Epithelial cell of proximal tubule (primary cell): ENCODE measurements around the gene HSD3B2. TPM values are rescaled to one million over a fixed set of nuclear protein-coding genes. Genes with fewer than 3 reads are reported as not detected.

Source experiments
- DNase-seq: peaks from one replicate; pipeline ENCODE4 v3.0.0-alpha.2; 2011; ENCODE audit warnings: low read depth
- H3K4me3 ChIP-seq: 2 replicates; pipeline ENCODE4 v1.5.1; 2011; ENCODE audit warnings: low read depth, mild to moderate bottlenecking, low read length
- total RNA-seq: library from RNA; depleted of rRNA; stranded (reverse); fragments of >200 nt; gene quantifications from 2 replicates; pipeline ENCODE4 v1.2.3, GENCODE V29; 2015
- TF ChIP-seq, protein P1 (sequence below): conservative IDR thresholded peaks from 2 replicates; pipeline ENCODE4 v1.5.1; 2012; ENCODE audit warnings: low read depth, mild to moderate bottlenecking, low read length

Gene HSD3B2
- total RNA-seq, 1 donor from 2014 or later, result not detected

DNA sequence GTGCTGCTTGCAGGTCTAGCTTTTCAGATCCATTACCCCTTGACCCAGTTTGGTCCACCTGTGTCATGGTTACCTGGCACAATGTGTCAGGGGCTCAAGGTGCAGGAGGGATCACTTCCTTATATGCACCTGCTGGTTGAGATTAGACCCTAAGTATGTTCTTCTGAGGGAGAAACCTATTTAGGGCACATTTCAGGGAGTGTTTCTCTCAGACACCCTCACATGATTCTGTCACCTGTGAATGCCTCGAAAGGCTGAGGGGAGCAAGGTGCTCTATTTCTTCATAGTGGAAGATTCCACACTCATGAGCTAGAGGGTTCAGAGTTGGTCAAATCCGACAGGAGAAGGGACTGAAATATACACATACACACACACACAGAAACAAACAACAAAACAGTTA lies 15.5 kb downstream of the HSD3B2 start:
- TF ChIP-seq, protein P1, sequence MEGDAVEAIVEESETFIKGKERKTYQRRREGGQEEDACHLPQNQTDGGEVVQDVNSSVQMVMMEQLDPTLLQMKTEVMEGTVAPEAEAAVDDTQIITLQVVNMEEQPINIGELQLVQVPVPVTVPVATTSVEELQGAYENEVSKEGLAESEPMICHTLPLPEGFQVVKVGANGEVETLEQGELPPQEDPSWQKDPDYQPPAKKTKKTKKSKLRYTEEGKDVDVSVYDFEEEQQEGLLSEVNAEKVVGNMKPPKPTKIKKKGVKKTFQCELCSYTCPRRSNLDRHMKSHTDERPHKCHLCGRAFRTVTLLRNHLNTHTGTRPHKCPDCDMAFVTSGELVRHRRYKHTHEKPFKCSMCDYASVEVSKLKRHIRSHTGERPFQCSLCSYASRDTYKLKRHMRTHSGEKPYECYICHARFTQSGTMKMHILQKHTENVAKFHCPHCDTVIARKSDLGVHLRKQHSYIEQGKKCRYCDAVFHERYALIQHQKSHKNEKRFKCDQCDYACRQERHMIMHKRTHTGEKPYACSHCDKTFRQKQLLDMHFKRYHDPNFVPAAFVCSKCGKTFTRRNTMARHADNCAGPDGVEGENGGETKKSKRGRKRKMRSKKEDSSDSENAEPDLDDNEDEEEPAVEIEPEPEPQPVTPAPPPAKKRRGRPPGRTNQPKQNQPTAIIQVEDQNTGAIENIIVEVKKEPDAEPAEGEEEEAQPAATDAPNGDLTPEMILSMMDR, result no peak
- no peak for DNase-seq
- H3K4me3 ChIP-seq, result no peak overlapping the region

DNA sequence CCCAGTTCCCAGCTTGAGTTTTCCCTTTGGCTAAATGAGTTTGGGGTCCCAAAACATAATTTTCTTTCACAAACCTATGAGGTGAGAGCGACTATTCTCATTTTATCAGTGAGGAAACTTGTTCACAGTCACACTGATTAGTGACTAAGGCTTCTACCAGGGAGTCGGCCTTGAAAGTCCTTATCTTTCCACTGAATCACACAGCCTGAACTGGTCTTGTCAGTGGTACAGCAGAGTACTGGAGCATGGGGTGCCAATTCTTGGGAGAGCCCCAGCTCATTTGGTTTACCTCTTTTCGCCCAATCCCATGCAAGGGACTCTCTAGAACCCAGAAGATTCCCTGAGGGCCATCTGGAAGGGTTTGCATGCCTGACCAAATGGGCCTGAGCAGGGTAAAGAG lies 16.9 kb downstream of the HSD3B2 start:
- no peak for DNase-seq
- TF ChIP-seq, protein P1, result no peak
- no peak overlapping the region for H3K4me3 ChIP-seq

- no peak overlapping the region for H3K4me3 ChIP-seq
- DNase-seq, result no peak
- TF ChIP-seq, protein P1, result no peak
These were observed 20.1 kb downstream of the HSD3B2 start for GRCh38 chr1:119435052-119435451.

DNA sequence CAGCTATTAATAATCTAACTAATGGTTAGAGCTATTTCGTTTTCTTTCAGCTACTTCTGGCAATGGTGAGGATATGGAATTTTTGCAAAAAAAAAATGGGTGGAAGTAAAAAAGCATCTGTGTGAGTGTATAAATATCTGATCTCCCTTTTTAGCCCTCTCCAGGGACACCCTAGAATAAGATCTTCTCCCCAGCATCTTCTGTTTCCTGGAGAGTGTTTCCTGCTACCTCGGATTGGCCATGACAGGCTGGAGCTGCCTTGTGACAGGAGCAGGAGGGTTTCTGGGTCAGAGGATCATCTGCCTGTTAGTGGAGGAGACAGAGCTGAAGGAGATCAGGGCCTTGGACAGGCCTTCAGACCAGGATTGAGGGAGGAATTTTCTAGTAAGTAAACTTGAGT lies 23.8 kb downstream of the HSD3B2 start:
- TF ChIP-seq, protein P1, result no peak
- H3K4me3 ChIP-seq, result no peak overlapping the region
- no peak for DNase-seq

DNA sequence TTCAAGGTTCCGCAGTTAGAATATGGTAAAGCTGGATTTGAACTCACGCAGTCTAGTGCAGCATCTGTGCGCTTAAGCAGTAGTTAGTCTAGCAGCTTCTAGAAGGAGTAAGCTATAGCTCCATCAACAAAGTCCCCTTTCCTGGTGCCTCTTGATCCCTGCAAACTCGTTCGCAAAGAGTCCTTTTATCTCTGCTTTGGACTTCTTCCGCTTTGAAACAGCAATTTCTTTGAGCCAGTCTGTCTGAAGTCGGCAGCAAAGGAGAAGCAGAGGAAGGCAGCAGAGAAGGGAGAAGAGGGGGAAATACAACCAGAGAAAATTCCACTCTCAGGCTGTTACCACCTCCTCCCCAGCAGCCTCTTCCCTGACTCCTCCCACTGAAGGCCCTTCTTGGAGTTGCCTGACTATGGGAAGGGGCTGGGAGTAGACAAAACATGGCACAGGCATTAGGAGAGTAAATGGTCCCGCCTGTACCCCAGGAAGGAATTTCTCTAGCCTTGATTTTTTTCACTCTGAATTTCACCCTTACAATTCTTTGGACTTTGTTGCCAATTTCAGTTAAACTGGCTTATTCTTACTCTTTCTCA lies 25.9 kb downstream of the HSD3B2 start:
- TF ChIP-seq, protein P1, result no peak
- DNase-seq, result no peak

GRCh38 chr1:119442756-119443155 lies 27.8 kb downstream of the HSD3B2 start:
- TF ChIP-seq, protein P1, result no peak
- no peak for DNase-seq
- H3K4me3 ChIP-seq, result no peak overlapping the region

More for the DNA sequence above, 25.9 kb downstream of the HSD3B2 start:
- H3K4me3 ChIP-seq, result no peak overlapping the region

- no peak for DNase-seq
- TF ChIP-seq, protein P1, result no peak
- H3K4me3 ChIP-seq, result no peak overlapping the region
These were observed 31.4 kb downstream of the HSD3B2 start for GRCh38 chr1:119446321-119446720.
